Measurements from ENCODE around the gene CYTH1.

Gene CYTH1

GRCh38 chr17:78692460-78693010 is 89.5 kb downstream of the CYTH1 start:
- TF ChIP-seq FOXM1 (IDR thresholded peaks at IDR 0.05; ENCODE audit: borderline replicate concordance) (no peak), CTBP1 (IDR thresholded peaks at IDR 0.05; ENCODE audit: borderline replicate concordance) (no peak), ARNT (IDR thresholded peaks at IDR 0.05) (no peak)
- DNase-seq (ENCODE audit: extremely low spot score) = no peak
- ChIA-PET POLR2A (no interaction called here), CTCF (no interaction called here)

- DNase-seq (ENCODE audit: extremely low spot score) = no peak
- TF ChIP-seq ELF4 (IDR thresholded peaks at IDR 0.05) (no peak), FOXM1 (IDR thresholded peaks at IDR 0.05; ENCODE audit: borderline replicate concordance) (no peak), ZNF384 (IDR thresholded peaks at IDR 0.05) (no peak), CTBP1 (IDR thresholded peaks at IDR 0.05; ENCODE audit: borderline replicate concordance) (no peak)
- ChIA-PET CTCF (no interaction called here), POLR2A (no interaction called here)
Measured at GRCh38 chr17:78689029-78689428, 93.0 kb downstream of the CYTH1 start.

GRCh38 chr17:78687944-78688343 is 94.1 kb downstream of the CYTH1 start:
- TF ChIP-seq CTBP1 (IDR thresholded peaks at IDR 0.05; ENCODE audit: borderline replicate concordance) = no peak
- no peak for TF ChIP-seq HDGF (IDR thresholded peaks at IDR 0.05; ENCODE audit: borderline replicate concordance)
- POLR2A ChIA-PET = no interaction called here
- CTCF ChIA-PET = interaction anchor here (0.6 kb wide), 1 partner anchor 706 kb away, joined by 3 read pairs; no protein-coding TSS in a partner anchor

GRCh38 chr17:78687125-78687524 is 94.9 kb downstream of the CYTH1 start:
- ChIA-PET CTCF (no interaction called here), POLR2A (no interaction called here)
- no peak for DNase-seq (ENCODE audit: extremely low spot score)
- no peak for TF ChIP-seq NFRKB (IDR thresholded peaks at IDR 0.05)
- no peak for TF ChIP-seq FOXA1 (IDR thresholded peaks at IDR 0.05)
- TF ChIP-seq SP1 (IDR thresholded peaks at IDR 0.05) = no peak
- no peak for TF ChIP-seq ARNT (IDR thresholded peaks at IDR 0.05)
- TF ChIP-seq CTBP1 (IDR thresholded peaks at IDR 0.05; ENCODE audit: borderline replicate concordance) = no peak
- TF ChIP-seq ELF4 (IDR thresholded peaks at IDR 0.05) = no peak
- TF ChIP-seq BHLHE40 (IDR thresholded peaks at IDR 0.05; ENCODE audit: borderline replicate concordance) = no peak
- TF ChIP-seq L3MBTL2 (conservative IDR thresholded peaks at IDR 0.05) = no peak
- no peak for TF ChIP-seq SUZ12 (IDR thresholded peaks at IDR 0.05)
- TF ChIP-seq TARDBP (IDR thresholded peaks at IDR 0.05) = no peak
- TF ChIP-seq LEF1 (IDR thresholded peaks at IDR 0.05; ENCODE audit: borderline replicate concordance) = no peak
- TF ChIP-seq FOXM1 (IDR thresholded peaks at IDR 0.05; ENCODE audit: borderline replicate concordance) = no peak

More at GRCh38 chr17:78687944-78688343, 94.1 kb downstream of the CYTH1 start:
- DNase-seq (ENCODE audit: extremely low spot score) = no peak

GRCh38 chr17:78684026-78684425 is 98.0 kb downstream of the CYTH1 start:
- DNase-seq (ENCODE audit: extremely low spot score) = no peak
- POLR2A ChIA-PET = no interaction called here
- TF ChIP-seq NFRKB (IDR thresholded peaks at IDR 0.05) (no peak), CTBP1 (IDR thresholded peaks at IDR 0.05; ENCODE audit: borderline replicate concordance) (no peak), LEF1 (IDR thresholded peaks at IDR 0.05; ENCODE audit: borderline replicate concordance) (no peak), SUZ12 (IDR thresholded peaks at IDR 0.05) (no peak), ZNF384 (IDR thresholded peaks at IDR 0.05) (no peak), PKNOX1 (IDR thresholded peaks at IDR 0.05) (no peak), L3MBTL2 (conservative IDR thresholded peaks at IDR 0.05) (no peak), FOXK2 (IDR thresholded peaks at IDR 0.05) (no peak), FOXA1 (IDR thresholded peaks at IDR 0.05) (no peak), ARNT (IDR thresholded peaks at IDR 0.05) (no peak), ELF4 (IDR thresholded peaks at IDR 0.05) (no peak), BHLHE40 (IDR thresholded peaks at IDR 0.05; ENCODE audit: borderline replicate concordance) (no peak), FOXM1 (IDR thresholded peaks at IDR 0.05; ENCODE audit: borderline replicate concordance) (no peak)
- CTCF ChIA-PET = no interaction called here

GRCh38 chr17:78683408-78683961 is 98.6 kb downstream of the CYTH1 start:
- DNase-seq (ENCODE audit: extremely low spot score) = no peak
- POLR2A ChIA-PET = no interaction called here
- CTCF ChIA-PET = no interaction called here
- TF ChIP-seq NFRKB (IDR thresholded peaks at IDR 0.05) (no peak), FOXA1 (IDR thresholded peaks at IDR 0.05) (no peak), SUZ12 (IDR thresholded peaks at IDR 0.05) (no peak), BHLHE40 (IDR thresholded peaks at IDR 0.05; ENCODE audit: borderline replicate concordance) (no peak), L3MBTL2 (conservative IDR thresholded peaks at IDR 0.05) (no peak), ZNF384 (IDR thresholded peaks at IDR 0.05) (no peak), ARNT (IDR thresholded peaks at IDR 0.05) (no peak), PKNOX1 (IDR thresholded peaks at IDR 0.05) (no peak), TARDBP (IDR thresholded peaks at IDR 0.05) (no peak), FOXM1 (IDR thresholded peaks at IDR 0.05; ENCODE audit: borderline replicate concordance) (no peak), HDGF (IDR thresholded peaks at IDR 0.05; ENCODE audit: borderline replicate concordance) (no peak), FOXK2 (IDR thresholded peaks at IDR 0.05) (no peak), SP1 (IDR thresholded peaks at IDR 0.05) (no peak), LEF1 (IDR thresholded peaks at IDR 0.05; ENCODE audit: borderline replicate concordance) (no peak), ELF4 (IDR thresholded peaks at IDR 0.05) (no peak), CTBP1 (IDR thresholded peaks at IDR 0.05; ENCODE audit: borderline replicate concordance) (no peak)

GRCh38 chr17:78682363-78682762 is 99.7 kb downstream of the CYTH1 start:
- TF ChIP-seq BHLHE40 (IDR thresholded peaks at IDR 0.05; ENCODE audit: borderline replicate concordance) (no peak), ELF4 (IDR thresholded peaks at IDR 0.05) (no peak), ARNT (IDR thresholded peaks at IDR 0.05) (no peak), SP1 (IDR thresholded peaks at IDR 0.05) (no peak)
- ChIA-PET CTCF (interaction anchor here (0.7 kb wide), 1 partner anchor 7 kb away, joined by 4 read pairs; no protein-coding TSS in a partner anchor), POLR2A (no interaction called here)
- DNase-seq (ENCODE audit: extremely low spot score) = no peak

Data from HEK293T (cell line).